Left ventricle myocardium inferior (tissue), 1 donor: ENCODE results near the gene CTNNA2. TPM values are rescaled to one million over a fixed set of nuclear protein-coding genes. Genes with fewer than 3 reads are reported as not detected.

ENCODE experiments used
- DNase-seq: peaks from one replicate; pipeline ENCODE4 v3.0.0-alpha.2; 2020
- H3K27ac ChIP-seq: fragments of 200-600 bp; replicated peaks from 2 replicates; pipeline ENCODE4 v1.8.0; 2021
- H3K27me3 ChIP-seq: fragments of 200-600 bp; 2 replicates; pipeline ENCODE4 v1.8.0; 2021; ENCODE audit warnings: low read depth
- H3K36me3 ChIP-seq: fragments of 200-600 bp; 2 replicates; pipeline ENCODE4 v1.8.0; 2021
- H3K4me1 ChIP-seq: fragments of 200-600 bp; 2 replicates; pipeline ENCODE4 v1.8.0; 2021
- H3K4me3 ChIP-seq: fragments of 200-600 bp; 2 replicates; pipeline ENCODE4 v1.8.0; 2021; ENCODE audit warnings: mild to moderate bottlenecking, moderate library complexity
- H3K9me3 ChIP-seq: fragments of 200-600 bp; replicated peaks from 2 replicates; pipeline ENCODE4 v1.8.0; 2021
- CTCF ChIP-seq: fragments of 200-600 bp; IDR thresholded peaks from 2 replicates; pipeline ENCODE4 v1.8.0; 2021; ENCODE audit warnings: antibody characterized with exemption, mild to moderate bottlenecking, borderline replicate concordance
- intact Hi-C: fragments of 100-400 bp; cut with micrococcal nuclease; formaldehyde crosslinking; loops from one replicate; pipeline ENCODE4 v1.11.0; 2022
- total RNA-seq: library from RNA; stranded (reverse); fragmentation: NEBNext Ultra II Directional; extraction: Animal tissue kit (Norgen Biotek cat#: 25700); gene quantifications from one replicate; pipeline ENCODE4 v1.2.1, GENCODE V29; 2021
- donor health status: DM: no; HTN: yes; CAD: no; lungs with severe emphysema.

Gene CTNNA2
- total RNA-seq, 1 donor from 2014 or later: not detected

GRCh38 chr2:80299661-80300060 lies 786.8 kb downstream of the CTNNA2 start:
- intact Hi-C loops: no loop called here
- peaks cover 22% of the 10 kb centered on the region for H3K4me1 ChIP-seq
- H3K27ac ChIP-seq: no peak overlapping the region
- no peak overlapping the region for H3K4me3 ChIP-seq
- no peak for TF ChIP-seq CTCF
- peaks cover 81% of the 10 kb centered on the region for H3K27me3 ChIP-seq
- H3K36me3 ChIP-seq: no peaks in the 10 kb centered on the region
- H3K9me3 ChIP-seq: no peaks in the 10 kb centered on the region
- DNase-seq: no peak

- intact Hi-C loops: no loop called here
- Histone ChIP-seq H3K36me3 (no peaks in the 10 kb centered on the region), H3K27ac (no peak overlapping the region), H3K4me3 (no peak overlapping the region), H3K27me3 (peaks cover 84% of the 10 kb centered on the region), H3K4me1 (peaks cover 27% of the 10 kb centered on the region), H3K9me3 (no peaks in the 10 kb centered on the region)
- DNase-seq: no peak
- no peak for TF ChIP-seq CTCF
Observed at GRCh38 chr2:80300346-80300745, 787.5 kb downstream of the CTNNA2 start.

GRCh38 chr2:80300954-80301353 lies 788.1 kb downstream of the CTNNA2 start:
- intact Hi-C loops: no loop called here
- no peak for TF ChIP-seq CTCF
- H3K36me3 ChIP-seq: no peaks in the 10 kb centered on the region
- H3K9me3 ChIP-seq: no peaks in the 10 kb centered on the region
- no peak overlapping the region for H3K27ac ChIP-seq
- peaks cover 27% of the 10 kb centered on the region for H3K4me1 ChIP-seq
- peaks cover 85% of the 10 kb centered on the region for H3K27me3 ChIP-seq
- H3K4me3 ChIP-seq: no peak overlapping the region
- no peak for DNase-seq

- Histone ChIP-seq H3K27me3 (peaks cover 87% of the 10 kb centered on the region), H3K4me1 (peaks cover 27% of the 10 kb centered on the region), H3K36me3 (no peaks in the 10 kb centered on the region), H3K27ac (no peak overlapping the region), H3K9me3 (no peaks in the 10 kb centered on the region), H3K4me3 (peak overlapping the region; percentile 64)
- DNase-seq: no peak
- intact Hi-C loops: no loop called here
- TF ChIP-seq CTCF: no peak
Observed at GRCh38 chr2:80302001-80302313, 789.1 kb downstream of the CTNNA2 start.

- Histone ChIP-seq H3K27me3 (peaks cover 89% of the 10 kb centered on the region), H3K4me1 (peaks cover 27% of the 10 kb centered on the region), H3K27ac (no peak overlapping the region), H3K36me3 (no peaks in the 10 kb centered on the region), H3K9me3 (no peaks in the 10 kb centered on the region), H3K4me3 (peak overlapping the region; percentile 64)
- intact Hi-C loops: no loop called here
- TF ChIP-seq CTCF: no peak
- DNase-seq: no peak
Observed at GRCh38 chr2:80302314-80303005, 789.6 kb downstream of the CTNNA2 start.
